Glutamatergic neuron (in vitro differentiated cells): Measurements from ENCODE around the gene RAET1E. TPM values are rescaled to one million over a fixed set of nuclear protein-coding genes. Genes with fewer than 3 reads are reported as not detected.

Experiments
- DNase-seq: peaks from one replicate; pipeline ENCODE4 v3.0.0; 2022
- H3K27ac Mint-ChIP-seq: one replicate; pipeline ENCODE4 v1.8.0; 2020; ENCODE audit warnings: mild to moderate bottlenecking, mixed read lengths, inconsistent platforms; ENCODE audit not compliant: unreplicated experiment
- H3K27me3 Mint-ChIP-seq: one replicate; pipeline ENCODE4 v1.8.0; 2020; ENCODE audit warnings: mild to moderate bottlenecking, moderate library complexity, mixed read lengths, inconsistent platforms; ENCODE audit not compliant: unreplicated experiment
- H3K36me3 Mint-ChIP-seq: one replicate; pipeline ENCODE4 v1.8.0; 2020; ENCODE audit warnings: mild to moderate bottlenecking, mixed read lengths, inconsistent platforms; ENCODE audit not compliant: unreplicated experiment
- H3K4me1 Mint-ChIP-seq: one replicate; pipeline ENCODE4 v1.8.0; 2020; ENCODE audit warnings: mild to moderate bottlenecking, low read depth, mixed read lengths, inconsistent platforms; ENCODE audit not compliant: unreplicated experiment
- H3K4me3 Mint-ChIP-seq: one replicate; pipeline ENCODE4 v1.8.0; 2020; ENCODE audit warnings: mild to moderate bottlenecking, mixed read lengths, inconsistent platforms; ENCODE audit not compliant: unreplicated experiment
- H3K9me3 Mint-ChIP-seq: one replicate; pipeline ENCODE4 v1.8.0; 2020; ENCODE audit warnings: mild to moderate bottlenecking, moderate library complexity, mixed read lengths, inconsistent platforms; ENCODE audit not compliant: unreplicated experiment
- total RNA-seq: library from RNA; stranded (reverse); fragmentation: NEBNext Ultra II Directional; extraction: Animal tissue kit (Norgen Biotek cat#: 25700); gene quantifications from one replicate; pipeline ENCODE4 v1.2.1, GENCODE V29; 2021; ENCODE audit not compliant: unreplicated experiment
- TF ChIP-seq, protein P1 (sequence below): fragments of 200-600 bp; sonication (generic); IDR thresholded peaks from one replicate; pipeline ENCODE4 v1.5.0; 2021; ENCODE audit not compliant: partially characterized antibody, unreplicated experiment

The RAET1E gene
- total RNA-seq, 1 donor from 2014 or later = not detected

DNA sequence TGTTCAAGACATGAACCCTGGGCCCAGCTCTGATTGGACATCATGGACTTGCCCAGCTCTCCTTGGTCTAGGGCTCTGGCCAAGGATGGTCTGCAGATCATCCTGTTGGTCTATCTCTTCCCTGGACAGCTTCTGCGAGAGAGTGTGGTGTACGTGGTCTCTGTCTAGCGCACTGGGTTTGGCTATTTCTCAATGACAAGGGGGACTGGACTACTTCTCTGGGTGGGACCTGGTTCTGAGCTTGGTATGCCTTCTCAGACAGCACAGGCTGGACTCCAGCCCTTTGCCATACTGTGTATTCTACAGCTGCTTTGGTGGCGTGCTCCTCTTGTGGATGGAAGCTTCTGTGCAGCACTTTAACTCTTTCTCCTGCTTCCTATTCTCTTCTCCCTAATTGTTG lies 8.5 kb upstream of the RAET1E start:
- Mint-ChIP-seq H3K27me3 (peaks cover 7% of the 10 kb centered on the region), H3K4me3 (no peak overlapping the region), H3K9me3 (peaks cover 13% of the 10 kb centered on the region), H3K27ac (no peak overlapping the region), H3K4me1 (no peaks in the 10 kb centered on the region), H3K36me3 (peaks cover 11% of the 10 kb centered on the region)
- TF ChIP-seq, protein P1, sequence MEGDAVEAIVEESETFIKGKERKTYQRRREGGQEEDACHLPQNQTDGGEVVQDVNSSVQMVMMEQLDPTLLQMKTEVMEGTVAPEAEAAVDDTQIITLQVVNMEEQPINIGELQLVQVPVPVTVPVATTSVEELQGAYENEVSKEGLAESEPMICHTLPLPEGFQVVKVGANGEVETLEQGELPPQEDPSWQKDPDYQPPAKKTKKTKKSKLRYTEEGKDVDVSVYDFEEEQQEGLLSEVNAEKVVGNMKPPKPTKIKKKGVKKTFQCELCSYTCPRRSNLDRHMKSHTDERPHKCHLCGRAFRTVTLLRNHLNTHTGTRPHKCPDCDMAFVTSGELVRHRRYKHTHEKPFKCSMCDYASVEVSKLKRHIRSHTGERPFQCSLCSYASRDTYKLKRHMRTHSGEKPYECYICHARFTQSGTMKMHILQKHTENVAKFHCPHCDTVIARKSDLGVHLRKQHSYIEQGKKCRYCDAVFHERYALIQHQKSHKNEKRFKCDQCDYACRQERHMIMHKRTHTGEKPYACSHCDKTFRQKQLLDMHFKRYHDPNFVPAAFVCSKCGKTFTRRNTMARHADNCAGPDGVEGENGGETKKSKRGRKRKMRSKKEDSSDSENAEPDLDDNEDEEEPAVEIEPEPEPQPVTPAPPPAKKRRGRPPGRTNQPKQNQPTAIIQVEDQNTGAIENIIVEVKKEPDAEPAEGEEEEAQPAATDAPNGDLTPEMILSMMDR = no peak
- DNase-seq = no peak

DNA sequence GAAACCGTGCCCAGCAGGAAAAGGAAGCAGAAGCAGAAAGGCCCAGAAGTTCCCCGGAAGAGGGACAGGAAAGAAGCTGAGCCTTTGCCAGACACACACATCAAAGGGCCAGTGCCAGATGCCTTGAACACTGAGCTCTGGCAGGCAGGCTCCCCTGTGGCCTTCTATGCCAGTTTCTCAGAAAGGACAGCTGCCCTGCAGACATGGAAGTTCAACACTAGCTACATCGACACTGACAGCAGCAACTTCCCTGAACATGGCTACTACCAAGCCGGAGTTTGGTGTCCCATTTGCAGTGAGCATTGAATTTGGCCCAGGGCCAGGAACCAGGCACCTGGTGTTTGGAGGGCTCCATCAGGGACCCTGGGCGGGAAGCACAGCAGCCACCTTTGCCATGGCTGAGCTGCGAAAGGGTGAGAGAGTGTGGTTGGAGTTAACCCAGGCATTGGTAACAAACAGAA lies 8.0 kb upstream of the RAET1E start:
- TF ChIP-seq, protein P1 = no peak
- Mint-ChIP-seq H3K27ac (no peak overlapping the region), H3K36me3 (peaks cover 11% of the 10 kb centered on the region), H3K9me3 (peaks cover 12% of the 10 kb centered on the region), H3K4me1 (no peaks in the 10 kb centered on the region), H3K4me3 (no peak overlapping the region), H3K27me3 (peaks cover 7% of the 10 kb centered on the region)
- DNase-seq = no peak

- H3K4me1 Mint-ChIP-seq = no peaks in the 10 kb centered on the region
- no peak for DNase-seq
- peaks cover 11% of the 10 kb centered on the region for H3K36me3 Mint-ChIP-seq
- H3K4me3 Mint-ChIP-seq = no peak overlapping the region
- TF ChIP-seq, protein P1 = no peak
- H3K27me3 Mint-ChIP-seq = peaks cover 7% of the 10 kb centered on the region
- no peak overlapping the region for H3K27ac Mint-ChIP-seq
- peaks cover 11% of the 10 kb centered on the region for H3K9me3 Mint-ChIP-seq
These were observed 7.5 kb upstream of the RAET1E start for GRCh38 chr6:149905371-149905910.

DNA sequence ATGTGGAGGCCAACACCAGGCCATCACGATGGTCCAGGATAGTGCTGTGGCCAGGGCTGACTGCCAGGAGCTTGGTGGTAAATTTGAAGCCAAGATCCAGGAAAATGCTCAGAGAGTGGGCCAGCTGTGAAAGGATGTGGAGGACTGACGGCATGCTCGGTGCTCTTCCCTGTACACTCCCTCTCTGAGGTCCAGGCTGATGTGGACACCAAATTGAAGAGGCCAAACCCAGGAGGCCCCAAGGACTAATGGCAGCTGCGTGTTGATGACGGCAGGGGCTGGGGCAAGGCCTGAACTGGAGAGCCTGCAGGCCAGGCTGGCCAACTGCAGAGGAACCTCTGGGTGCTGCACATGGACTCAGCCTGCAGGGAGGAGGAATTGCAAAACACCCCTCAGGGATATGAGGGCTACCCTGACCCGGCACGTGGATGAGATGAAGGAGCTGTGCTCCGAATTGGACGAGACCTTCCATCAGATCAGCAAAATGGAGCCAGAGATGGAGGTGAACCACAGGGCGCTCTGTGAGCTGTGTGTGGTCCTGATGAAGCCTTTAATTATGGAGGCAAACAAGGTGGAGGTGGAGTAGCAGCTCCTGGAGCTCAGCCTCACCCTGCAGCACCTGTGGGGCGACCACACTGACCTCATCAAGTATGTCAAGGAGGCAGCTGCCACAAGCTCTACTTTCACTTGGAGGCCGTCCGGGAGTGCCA lies 6.9 kb upstream of the RAET1E start:
- Mint-ChIP-seq H3K9me3 (peaks cover 11% of the 10 kb centered on the region), H3K36me3 (peaks cover 11% of the 10 kb centered on the region), H3K4me3 (no peak overlapping the region), H3K27ac (no peak overlapping the region), H3K4me1 (no peaks in the 10 kb centered on the region), H3K27me3 (peaks cover 7% of the 10 kb centered on the region)
- DNase-seq = no peak
- TF ChIP-seq, protein P1 = no peak

DNA sequence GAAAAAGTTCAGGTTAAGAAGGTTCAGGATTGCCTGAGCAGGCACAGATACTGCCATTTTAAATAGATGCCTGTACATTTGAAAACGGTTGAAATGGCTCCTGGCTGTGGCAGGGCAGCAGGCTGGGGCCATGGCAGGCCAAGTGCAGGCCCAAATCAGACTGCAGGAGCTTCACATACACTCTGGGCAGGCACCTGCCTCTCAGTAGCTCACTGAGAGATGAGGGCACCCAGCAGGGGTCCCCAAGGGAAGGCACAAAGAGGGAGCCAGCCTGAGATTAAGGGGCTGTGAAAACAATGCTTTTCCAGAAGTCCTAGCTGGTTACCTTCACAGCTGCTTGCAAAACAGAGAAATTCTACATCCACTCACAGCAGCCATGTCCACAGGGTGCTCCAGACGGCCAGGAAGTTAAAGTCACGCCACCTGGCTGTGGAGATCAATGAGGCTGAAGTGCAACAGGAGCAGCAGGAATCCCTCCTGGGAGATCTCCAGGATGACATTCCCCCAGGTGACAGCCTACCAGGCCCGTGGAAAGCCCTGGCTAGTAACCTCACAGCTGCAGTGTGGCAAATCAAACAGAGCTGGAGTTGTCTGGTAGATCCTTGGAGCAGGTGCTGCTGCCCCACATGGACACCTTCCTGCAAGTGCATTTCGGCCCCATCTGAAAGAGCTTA lies 6.2 kb upstream of the RAET1E start:
- Mint-ChIP-seq H3K36me3 (peaks cover 11% of the 10 kb centered on the region), H3K27me3 (peaks cover 7% of the 10 kb centered on the region), H3K4me3 (no peak overlapping the region), H3K27ac (no peak overlapping the region), H3K4me1 (no peaks in the 10 kb centered on the region), H3K9me3 (peaks cover 9% of the 10 kb centered on the region)
- DNase-seq = no peak
- TF ChIP-seq, protein P1 = no peak
